OCI-LY7 (cell line): ENCODE data around the gene CCDC27.

Source experiments
- EZH2phosphoT487 ChIP-seq: fragments of 200-600 bp; sonication (generic); IDR thresholded peaks from 2 replicates; pipeline ENCODE4 v1.6.1; 2018; ENCODE audit warnings: low read depth, borderline replicate concordance, mild to moderate bottlenecking, mixed run types, antibody characterized with exemption, low read length, moderate library complexity, mixed read lengths
- TF ChIP-seq, protein P1 (sequence below): fragments of 200-600 bp; sonication (generic); conservative IDR thresholded peaks from 2 replicates; pipeline ENCODE4 v1.5.1; 2014; ENCODE audit warnings: mild to moderate bottlenecking, antibody characterized with exemption, low read length, moderate library complexity, mixed read lengths

DNA sequence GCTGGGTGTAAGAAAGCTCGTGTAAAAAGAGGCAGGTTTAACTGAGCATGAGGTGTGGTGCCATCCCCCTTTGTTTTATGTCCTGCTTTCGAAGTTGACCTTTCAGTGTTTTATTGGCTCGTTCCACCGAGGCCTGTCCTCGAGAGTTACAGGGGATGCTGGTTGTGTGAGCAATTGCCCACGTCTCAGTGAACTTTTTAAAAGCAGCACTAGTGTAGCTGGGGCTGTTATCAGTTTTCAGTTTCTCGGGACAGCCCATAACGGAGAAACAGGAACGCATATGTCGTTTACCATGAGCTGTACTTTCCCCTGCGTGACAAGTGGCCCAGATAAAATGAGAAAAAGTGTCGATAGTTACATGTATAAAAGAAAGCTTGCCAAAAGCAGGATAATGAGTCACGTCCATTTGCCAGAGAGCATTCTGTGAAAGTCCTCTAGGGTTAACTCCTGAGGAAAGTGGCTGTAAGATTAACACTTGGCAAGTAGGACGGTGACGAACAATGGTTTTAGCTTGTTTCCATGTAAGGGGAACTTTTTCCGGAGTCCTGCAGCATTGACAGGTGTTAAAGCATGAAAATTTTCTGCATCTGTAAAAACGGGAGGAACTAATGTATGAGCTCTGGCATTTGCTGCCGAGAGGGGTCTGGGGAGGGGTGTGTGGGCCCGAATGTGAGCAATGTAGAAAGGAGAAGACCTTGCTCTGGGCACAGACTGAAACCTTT, 51.8 kb downstream of the CCDC27 start:
- TF ChIP-seq, protein P1, sequence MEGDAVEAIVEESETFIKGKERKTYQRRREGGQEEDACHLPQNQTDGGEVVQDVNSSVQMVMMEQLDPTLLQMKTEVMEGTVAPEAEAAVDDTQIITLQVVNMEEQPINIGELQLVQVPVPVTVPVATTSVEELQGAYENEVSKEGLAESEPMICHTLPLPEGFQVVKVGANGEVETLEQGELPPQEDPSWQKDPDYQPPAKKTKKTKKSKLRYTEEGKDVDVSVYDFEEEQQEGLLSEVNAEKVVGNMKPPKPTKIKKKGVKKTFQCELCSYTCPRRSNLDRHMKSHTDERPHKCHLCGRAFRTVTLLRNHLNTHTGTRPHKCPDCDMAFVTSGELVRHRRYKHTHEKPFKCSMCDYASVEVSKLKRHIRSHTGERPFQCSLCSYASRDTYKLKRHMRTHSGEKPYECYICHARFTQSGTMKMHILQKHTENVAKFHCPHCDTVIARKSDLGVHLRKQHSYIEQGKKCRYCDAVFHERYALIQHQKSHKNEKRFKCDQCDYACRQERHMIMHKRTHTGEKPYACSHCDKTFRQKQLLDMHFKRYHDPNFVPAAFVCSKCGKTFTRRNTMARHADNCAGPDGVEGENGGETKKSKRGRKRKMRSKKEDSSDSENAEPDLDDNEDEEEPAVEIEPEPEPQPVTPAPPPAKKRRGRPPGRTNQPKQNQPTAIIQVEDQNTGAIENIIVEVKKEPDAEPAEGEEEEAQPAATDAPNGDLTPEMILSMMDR, result no peak
- TF ChIP-seq EZH2phosphoT487, result no peak
